Measurements from ENCODE around the gene CHN1. TPM values are rescaled to one million over a fixed set of nuclear protein-coding genes. Genes with fewer than 3 reads are reported as not detected.

CHN1 gene
- total RNA-seq, 1 donor from 2014 or later, result 1.8 TPM

DNA sequence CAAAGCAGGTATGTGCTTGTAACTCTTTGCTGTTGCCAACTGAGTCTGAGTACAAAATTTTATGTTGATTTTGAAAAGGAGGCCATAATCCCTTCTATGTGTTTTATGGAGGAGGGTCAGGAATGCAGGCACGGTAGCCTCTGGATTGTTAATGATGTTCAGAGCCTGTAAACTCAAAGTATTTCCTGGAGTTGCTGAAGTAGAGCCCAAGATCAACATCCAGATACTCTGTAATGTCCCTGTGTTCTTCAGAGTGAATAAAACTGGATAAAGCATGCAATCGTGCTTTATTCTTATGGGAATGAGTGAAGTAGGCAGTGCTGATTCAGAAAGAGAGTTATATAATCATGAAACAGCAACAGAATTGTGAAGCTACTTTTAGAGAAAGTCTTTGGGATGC, 179.1 kb downstream of the CHN1 start:
- no peak for ATAC-seq

DNA sequence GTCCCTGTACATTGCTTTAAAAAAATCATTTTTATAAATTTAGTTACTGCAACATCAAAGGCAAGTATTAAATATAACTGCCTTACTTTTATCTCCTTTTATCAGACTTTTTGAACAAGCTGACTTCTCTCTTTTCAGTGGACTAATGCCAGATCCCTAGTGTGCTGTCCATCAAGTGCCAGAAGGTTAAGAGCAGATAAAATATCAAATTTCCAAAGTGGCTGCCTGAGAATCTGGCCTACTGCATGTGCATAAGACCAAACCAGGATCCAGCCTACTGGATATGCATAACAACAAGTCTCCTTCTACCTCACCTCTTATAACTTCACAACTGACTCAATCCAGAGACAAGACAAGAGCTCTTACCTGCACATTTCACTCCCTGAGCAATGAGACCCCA, 181.1 kb downstream of the CHN1 start:
- ATAC-seq, result no peak

DNA sequence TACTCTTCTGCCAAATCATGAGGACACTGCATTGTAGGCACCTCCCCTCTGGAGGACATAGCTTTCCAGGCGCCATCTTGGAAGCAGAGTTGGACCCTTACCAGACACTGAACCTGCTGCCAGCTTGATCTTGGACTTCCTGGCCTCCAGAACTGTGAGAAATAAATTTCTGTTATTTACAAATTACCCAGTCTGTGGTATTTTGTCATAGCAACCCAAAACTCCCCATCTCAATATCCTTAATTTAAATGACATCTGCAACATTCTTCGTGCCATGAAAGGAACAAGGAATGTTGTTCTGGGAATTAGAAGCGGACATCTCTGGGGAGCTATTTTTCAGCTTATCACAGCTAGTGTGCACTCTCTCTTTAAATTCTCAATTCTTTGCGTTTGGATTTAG, 183.6 kb downstream of the CHN1 start:
- no peak for ATAC-seq

DNA sequence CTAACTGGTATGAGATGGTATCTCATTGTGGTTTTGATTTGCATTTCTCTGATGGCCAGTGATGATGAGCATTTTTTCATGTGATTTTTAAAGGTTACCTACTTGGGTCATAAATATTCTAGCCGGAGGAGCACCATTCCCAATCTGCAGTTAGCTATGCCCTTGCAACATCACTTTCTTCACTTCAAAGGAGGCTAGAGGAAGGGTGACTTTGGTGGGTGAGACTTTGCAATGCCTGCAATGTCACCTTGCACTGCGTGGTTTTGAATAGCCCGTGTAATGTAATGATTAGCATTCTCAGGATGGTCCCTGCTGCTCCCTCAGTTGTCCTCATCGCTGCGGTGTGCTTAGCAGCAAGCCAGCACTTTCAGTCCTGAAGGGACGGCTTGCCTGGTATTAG, 184.8 kb downstream of the CHN1 start:
- ATAC-seq, result no peak

DNA sequence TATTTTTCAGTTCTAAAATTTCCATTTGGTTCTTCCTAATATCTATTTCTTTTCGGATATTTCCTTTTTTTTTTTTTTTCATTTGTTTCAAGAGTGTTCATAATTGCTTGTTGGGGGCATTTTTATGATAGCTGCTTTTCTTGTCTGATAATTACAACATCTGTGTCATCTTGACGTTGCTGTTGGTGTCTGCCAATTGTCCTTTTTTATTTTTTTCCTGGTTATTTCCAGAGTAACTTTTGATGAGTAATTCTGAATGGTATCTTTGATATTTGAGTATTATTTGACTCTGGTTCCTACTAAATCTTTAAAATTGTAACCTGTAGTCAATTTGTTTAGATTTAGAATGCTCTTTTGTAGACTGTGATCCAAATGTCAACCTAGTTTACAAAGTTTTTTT, 189.7 kb downstream of the CHN1 start:
- no peak for ATAC-seq

DNA sequence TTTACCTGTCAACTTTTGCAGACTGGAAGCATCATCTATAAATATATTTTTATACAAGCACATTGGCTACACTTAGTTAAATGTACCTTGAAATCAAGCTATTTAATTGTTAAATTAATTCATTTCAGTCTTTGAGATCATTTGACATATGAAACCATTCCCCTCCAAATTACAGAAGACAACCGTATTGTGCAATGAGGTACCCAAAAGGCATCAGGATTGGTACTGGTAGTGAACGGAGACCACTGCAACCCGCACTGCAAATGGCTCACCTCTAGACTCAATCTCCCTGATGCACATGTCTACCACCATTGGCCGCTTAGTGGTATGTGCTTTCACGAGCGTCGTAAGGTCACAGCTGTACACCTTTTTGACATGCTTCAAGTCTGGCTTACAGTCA, 193.1 kb downstream of the CHN1 start:
- ATAC-seq, result no peak

DNA sequence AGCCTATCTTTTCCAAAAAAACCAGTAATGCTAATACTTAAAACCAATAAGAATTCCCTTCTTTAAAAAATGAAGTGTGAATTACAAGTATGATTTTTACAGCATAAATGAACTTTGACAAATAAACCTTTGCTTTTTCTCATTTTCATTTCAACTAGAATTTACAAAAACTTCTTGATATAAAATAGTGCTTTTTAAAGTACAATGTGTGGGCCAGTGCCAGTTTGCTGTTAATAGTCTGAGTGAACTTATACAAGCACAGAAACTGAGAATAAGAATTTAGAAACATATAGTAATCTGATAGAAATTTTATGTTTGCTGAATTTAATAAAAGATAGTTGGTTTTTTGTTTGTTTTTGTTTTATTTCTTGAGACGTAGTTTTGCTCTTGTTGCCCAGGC, 197.2 kb downstream of the CHN1 start:
- no peak for ATAC-seq

DNA sequence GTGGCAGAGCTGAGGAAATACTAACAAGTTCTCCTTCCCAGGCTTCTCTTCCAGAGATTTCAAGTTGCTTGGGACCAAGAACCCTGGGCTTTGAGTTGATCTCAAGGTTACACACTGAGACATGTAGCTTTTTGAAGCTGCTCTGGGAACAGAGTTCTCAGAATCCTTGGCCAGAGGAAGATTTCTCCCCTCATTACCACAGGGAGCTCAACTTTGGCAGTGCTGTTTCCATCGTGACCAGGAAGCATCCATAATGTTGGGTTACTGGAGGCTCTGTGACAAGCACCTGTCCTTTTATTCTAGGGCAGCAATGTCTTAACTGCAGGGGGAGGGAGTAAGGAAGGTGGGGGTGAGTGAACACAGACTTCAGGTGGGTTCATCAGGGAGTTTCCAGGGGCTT, 199.4 kb downstream of the CHN1 start:
- no peak for ATAC-seq

DNA sequence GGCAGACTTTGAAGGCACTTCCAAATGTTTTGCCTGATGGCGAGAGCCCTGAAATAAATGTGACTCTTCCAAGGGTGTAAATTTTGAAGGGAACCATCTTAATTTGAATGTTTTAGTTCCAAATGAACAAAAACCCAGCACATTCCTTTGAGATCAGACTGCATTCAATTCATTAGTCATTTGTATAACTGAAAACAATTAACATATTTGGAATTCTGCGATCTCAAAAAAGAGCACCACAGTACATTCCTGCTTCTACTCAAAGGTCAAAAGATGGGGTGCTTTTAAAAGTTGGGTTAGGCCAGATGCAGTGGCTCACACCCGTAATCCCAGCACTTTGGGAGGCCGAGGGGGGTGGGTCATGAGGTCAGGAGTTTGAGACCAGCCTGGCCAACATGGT, 202.7 kb downstream of the CHN1 start:
- ATAC-seq, result no peak

DNA sequence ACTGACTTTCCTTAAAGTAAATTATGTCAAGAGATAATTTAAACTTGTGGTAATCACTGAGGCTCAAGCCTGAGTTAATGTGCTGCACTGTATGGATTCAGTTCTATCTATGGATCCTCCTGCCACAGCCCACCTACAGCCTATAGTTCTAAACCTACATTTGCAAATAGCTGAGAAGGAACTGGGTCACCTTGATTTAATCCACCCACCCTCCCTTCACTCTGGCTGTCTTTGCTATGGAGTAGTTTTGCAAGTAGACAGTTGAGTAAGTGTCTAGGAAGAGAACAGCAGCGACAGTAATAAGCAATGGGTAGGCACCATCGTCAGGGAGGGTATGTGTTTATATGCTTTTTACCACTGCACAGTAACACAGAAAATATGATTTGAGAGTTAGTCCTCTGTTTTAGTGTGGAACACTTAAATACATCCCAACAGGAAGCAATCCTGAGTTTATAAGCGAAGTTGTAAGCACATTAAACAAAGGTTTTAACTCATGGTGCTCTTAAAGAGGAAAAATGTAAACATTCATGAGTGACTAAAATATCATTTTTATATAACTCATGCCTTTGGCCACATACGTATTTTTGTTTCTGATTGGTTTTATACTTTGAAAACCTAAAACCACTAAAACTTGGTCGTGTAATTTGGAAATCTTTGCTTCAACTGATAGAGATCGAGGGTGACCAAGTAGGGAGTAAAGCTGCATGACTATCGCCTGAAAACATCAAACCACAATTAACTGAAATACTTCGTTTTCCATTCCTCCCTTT, 204.6 kb downstream of the CHN1 start:
- ATAC-seq, result no peak

DNA sequence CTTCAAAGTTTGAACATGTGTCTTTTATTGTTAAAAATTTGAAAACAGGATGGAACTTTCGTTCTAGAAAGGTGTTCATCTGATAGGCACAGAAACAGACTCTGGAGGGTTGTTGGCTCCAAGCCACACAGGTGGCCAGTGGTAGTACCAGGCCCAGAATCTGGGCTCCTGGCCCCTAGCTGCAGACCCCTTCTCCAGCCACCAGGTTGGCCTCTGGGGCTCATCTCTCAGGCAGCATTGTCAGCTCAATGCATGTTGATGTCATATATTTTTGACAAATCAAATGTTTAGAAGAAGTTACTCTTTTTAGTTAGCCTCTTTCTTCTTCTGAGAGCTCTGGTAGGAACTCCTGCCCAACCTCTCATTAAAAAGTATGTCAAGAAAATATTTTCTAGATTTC, 206.4 kb downstream of the CHN1 start:
- ATAC-seq, result no peak

DNA sequence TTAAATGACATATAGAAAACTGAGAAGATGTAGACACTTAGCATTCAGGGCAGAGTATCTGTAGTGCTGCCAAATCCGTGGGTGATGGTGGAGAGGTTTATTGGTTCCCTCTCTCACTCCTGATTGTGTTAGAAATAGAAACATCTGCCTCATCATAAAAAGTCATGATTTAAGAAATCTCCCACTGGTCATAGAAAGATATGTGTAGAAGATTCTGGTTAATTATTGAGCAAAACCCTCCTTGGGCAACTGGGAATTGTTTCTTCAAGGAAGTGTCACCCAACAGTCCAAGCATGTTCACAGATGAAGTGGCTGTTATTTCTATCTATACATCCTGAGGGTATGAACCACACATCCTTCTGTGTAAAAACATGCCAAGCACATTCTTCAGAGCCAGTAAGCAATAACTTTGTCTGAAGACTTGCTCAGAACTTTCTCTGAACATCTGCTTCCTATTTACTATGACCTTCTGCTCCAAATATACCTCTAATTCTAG, 207.4 kb downstream of the CHN1 start:
- no peak for ATAC-seq

DNA sequence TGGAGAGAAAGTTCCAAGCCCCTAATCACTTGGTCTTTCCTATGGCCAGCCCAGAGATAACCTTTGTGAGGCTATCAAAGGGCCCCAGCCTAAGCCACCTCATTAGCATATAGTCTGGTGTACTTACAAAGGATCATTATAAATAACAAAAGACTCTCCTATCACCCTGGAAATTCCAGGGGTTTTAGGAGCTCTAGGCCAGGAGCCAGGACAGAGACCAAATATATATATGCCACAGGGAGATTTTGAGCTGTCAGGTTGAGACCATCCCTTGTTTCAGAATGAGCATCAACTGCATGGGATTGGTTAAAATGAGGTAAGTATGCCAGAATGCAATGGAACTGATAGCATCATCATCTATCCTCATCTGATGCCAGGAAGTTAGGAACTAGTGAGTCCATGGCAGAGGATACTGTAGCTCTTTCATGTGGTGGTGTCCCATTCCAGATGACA, 208.8 kb downstream of the CHN1 start:
- no peak for ATAC-seq

DNA sequence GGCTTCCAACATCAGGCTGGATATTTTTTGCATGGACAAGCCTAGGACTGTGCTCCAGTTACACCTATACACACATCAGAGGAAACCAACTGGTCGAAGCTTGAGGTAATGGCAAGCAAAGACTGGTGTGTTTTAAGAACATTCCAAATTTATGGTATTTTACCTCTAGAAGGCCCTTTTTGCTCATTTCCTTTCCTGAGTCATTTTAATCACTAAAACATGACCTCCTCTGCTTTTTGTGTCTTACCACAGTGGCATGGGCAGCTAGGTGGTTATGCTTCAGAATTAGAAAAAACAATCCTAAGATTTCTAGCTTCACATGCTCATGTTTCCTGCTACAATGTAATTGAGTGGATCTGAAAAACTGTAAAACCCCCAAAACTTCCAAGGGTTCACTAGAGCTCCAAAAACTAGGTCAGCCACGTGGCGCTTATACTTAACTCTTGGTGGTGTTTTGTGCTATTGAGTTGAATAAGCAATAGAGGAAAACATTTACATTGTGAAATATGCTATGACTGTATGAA, 210.3 kb downstream of the CHN1 start:
- ATAC-seq, result no peak

DNA sequence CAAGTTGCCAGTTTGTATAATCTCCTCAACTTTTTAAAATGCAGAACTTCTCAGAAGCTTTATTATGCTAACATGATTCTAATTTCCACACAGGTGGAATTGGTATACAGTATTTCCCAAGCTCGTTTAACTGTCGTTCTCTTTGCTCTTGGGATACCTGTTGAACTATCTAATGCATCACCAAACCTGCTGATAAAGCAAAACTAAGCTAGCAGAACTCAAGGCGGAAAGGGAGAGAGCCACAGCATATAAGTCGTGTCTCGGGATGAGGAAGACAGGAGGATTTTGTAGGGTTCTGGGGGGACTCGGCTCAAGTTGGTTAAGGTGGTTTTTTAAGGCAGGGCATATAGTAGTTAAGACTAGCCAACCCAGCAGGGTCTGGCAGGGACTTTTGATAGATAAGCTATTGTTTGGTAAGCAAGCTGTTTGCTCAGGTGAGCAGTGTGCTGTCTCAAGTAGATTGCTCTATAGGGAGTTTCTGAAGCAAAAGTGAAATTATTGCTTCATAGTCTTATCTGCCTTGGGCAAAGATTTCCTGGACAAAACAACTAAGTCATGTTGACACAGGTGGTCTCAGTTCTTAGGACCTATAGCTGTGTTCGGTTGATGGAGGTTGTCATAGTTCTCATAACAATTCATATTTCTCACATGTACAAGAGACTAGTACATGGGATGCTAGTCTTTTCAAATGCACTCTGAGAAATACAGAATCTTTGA, 212.7 kb downstream of the CHN1 start:
- no peak for ATAC-seq

DNA sequence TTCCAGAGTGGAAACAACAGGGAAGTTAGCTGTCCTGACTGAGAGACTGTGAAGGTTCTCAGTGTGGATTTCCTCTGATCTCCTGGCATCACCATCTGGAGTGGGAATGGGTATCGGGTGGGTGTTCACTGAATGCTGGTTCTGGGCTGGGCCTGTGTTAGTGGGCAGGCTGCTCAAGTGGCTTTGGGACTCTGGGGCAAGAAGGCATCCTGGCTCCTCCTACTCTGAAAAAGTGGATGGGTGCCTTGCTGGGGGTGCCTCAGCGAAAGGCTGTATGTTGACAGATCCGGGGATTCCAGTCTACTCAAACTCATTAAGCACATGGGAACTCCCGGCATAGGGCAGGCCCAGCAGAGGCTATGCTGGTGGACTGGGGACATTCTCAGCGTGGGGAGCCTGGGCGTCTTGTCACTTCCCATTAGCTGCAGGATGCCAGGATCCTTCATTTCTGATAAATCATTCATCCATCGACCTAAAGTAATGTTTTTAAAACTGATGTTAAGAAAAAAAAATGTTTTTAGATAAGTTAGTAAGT, 213.4 kb downstream of the CHN1 start:
- ATAC-seq, result no peak

DNA sequence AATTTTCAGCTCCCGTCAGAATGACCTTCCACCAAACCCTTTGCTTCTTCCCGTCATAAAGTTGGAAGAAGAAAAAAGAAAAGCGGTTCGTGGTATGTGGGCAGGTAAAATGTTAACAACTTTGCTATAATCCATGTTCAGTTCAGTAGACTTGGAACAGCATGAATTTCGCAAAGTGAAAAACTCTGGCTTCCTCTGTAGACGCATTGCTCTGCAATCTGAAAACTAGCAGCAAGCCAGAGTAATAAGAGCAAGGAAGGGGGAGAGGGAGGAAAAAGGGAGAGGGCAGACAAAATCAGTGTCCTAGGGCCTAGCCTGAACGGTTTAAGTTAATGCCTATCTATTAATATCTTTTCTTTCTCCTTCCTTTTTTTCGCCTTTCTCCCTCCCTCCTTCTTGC, 214.2 kb downstream of the CHN1 start:
- no peak for ATAC-seq

DNA sequence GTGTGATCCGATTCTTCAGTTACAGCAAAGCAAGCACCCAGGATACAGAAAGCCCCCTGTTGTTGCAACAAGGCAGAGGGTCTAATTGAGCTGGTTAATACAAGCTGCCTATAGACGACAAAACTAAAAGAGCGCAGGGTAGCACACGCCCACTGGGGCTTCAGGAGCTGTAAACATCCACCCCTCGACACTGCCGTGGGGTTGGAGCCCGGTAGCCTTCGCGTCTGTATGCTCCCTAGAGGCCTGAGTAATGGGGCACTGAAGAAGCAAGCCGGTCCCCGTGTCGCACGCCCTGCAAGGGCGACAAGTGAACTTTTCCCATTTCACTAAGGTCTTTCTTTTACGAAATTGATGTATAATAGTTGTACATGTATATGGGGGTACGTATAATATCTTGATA, 216.2 kb downstream of the CHN1 start:
- no peak for ATAC-seq

DNA sequence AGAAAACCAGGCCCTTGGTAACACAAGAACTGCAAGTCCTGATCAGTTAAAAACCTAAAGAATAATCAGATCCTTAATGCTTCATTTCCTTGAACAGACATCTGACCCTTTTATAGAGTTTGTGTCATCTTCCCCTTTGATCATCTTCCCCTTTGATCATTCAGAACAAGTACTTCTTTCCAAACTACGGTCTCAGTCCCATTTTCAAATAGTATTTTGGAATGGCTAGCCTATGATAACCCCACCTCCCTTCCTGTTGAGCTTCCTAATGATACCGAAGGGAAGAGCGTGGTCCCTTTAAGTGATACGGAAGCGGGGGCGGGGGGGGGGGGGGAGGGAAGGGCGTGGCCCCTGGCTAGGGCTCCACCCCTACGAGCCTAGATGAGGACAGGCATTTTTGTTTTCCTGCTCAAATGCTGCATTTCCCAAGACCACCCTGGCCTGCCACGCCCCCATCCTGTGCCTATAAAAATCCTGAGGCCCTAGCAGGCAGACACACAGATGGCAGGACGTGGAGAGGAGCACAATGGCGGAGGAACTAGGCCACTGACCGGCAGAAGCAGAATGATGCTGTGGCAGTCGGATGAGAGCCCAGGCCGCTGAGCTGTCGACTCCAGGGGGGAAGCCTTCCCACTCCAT, 216.8 kb downstream of the CHN1 start:
- no peak for ATAC-seq

DNA sequence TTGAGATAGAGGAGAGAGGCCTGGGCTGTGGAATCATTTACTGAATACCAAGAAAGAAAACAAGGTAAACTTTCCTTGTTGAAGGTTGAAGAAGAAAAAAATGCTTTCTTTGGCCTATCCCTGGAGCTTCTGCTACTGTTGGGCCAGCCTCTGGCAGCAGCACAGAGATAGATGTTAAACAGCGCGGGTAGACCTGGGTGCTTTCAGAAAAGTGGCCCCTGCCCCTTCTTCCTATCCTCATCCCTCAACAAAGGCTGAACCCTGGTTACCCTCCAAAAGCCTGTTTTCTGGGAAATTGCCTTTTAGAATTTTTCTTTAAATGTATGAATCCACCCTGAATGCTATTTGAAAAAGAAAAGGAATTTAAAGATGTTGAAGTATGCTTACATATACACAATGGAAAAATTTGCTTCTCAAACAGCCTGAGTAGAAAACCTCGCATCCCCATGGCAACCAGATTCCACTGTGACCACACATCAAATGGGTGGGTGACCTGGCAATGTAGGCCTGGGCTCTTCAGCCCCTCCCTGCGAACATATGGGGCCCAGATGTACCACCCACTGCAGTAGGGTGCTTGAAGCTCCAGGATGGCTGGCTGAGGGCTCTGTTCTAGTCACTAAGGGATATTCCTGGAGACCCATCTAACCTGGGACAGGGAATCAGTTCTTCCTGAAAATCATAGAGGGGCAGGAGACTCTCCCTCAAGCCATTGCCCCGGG, 217.5 kb downstream of the CHN1 start:
- no peak for ATAC-seq

DNA sequence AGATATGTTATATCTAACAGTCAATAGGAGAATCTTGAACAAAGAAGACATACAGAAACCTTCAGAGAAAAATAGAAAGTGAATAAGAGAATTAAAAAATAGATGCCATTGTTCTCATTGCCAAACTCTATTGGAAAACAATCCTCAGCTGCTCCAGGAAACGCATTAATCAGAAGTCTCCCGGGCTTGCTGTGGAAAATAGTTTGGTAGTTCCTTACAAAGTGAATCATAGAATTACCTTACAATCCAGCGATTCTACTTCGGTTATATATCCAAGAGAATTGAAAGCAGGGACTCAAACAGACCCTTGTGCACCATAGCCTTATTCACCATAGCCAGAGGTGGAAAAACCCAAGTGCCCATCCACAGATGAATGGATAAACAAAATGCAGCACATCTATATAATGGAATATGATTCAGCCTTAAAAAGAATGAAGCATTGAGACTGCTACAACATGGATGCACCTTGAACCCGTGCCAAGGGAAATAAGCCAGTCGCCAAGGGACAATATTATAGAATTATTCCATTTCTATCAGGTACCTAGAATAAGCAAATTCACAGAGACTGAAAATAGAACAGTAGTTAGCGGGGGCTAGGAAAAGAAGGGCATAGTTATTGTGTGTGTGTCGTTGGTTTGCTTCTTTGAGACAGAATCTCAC, 219.0 kb downstream of the CHN1 start:
- ATAC-seq, result no peak

DNA sequence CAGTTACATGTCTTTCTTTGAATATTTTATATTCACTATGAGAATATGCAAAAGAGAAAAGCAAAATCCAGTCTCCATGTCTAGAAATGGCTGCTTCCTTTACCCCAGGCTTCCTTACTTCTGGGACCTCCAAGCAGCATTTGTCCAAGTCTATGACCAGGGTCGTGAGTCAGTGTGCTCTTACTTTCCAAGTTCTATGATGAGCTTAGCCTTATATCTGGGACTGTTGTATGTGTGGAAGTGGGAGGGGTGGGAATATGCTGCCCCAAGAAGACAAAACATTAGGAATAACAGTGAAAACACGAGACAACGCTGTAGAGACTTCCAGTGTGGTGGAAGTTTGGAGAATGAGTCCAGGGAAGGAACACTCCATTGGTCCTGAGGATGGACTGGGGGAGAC, 219.7 kb downstream of the CHN1 start:
- no peak for ATAC-seq
